GM21367 (cell line): ENCODE results near the gene FOXO3.

Experiments
- ATAC-seq: cut with Tn5 transposase; IDR thresholded peaks from one replicate; pipeline ENCODE4 v1.9.1; 2021; ENCODE audit not compliant: unreplicated experiment

FOXO3 gene

DNA sequence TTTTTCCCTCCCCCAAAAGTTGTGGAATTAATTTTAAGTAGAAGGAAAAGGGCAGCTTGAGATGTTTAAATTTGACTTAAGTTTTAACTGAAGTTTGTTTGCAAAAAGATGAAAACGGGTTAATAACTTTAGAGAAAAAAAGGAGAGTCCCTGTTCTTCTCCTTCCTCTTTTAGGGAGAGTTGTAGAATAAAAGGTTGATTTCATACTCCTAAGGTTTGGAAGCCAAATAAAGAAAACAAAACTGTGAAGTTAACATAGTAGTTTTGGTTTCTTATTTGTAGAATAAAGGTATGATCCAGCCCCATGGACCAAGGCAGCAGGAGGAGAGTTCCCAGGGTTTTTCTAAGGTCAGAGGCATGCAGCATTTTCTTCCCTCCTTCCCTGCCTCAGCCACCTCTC, 33.4 kb downstream of the FOXO3 start:
- ATAC-seq: no peak

DNA sequence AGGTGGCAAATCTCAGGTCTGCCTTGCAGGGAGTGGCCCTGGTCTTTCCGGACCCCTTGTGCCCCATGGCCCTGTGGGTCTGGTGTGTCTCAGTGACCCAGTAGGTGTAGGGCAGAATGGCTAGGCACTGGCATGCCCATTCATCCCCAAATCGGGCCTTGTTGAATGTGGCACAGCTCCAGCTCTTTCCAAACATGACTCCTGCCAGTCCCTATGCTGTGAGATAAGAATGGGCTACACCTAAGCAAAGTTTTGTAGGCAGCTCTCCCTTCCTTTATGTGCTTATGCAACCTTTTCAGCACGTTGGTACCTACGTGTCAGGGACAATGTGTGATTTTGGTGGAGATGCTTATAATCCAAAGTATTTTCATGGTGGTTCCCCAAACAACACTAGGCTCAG, 33.9 kb downstream of the FOXO3 start:
- no peak for ATAC-seq

DNA sequence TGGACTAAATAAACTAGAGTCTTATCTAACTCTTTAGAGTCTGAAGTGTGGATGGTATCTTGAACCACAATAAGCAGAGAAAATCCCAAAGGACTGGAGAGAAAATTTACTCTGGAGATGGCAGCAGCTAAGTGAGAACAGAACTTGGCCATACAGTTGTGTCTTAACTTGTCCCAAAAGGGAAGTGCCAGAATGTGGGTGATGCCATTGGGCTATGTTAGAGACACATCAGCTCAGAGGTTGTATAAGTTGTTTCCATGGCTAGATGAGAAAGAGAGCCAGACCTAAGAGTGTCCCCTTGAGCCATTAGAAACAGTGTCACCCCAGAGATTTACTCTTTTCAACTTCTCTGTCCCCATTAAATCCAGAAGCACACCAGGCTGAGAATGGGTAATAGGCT, 36.2 kb downstream of the FOXO3 start:
- ATAC-seq: no peak

DNA sequence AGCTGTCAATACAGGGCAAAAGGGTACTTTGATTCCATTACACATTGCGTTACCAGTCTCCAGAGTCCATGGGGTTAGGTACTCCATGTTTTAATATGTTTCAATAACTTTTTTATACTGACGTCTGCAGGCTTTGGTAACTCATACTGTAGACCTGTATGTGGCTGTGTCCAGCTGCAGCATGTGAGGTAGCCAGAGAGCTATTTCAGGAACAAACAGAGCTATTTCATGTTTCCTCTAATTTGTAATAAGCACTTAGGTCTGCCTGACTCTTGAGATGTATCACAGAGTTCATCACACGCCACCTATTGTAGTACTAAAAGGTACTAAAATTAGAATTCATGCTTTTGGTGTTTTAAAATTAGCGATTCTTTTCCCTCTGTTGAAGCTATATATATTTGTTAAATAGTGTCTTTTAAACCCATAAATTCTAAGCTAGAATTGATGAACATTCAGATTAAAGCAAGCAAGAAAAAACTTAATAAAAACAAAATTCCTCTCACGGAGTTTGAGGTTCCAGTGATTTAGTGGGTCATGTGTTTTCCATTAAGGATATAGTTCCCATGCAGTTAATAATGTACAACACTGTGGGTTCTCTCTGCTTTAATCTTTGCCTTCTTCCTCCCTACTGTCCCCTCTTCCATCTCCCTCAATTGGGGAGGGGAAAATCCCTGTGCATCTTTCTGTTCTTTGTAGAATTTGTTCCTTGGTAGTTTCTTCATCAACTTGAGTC, 37.0 kb downstream of the FOXO3 start:
- no peak for ATAC-seq

DNA sequence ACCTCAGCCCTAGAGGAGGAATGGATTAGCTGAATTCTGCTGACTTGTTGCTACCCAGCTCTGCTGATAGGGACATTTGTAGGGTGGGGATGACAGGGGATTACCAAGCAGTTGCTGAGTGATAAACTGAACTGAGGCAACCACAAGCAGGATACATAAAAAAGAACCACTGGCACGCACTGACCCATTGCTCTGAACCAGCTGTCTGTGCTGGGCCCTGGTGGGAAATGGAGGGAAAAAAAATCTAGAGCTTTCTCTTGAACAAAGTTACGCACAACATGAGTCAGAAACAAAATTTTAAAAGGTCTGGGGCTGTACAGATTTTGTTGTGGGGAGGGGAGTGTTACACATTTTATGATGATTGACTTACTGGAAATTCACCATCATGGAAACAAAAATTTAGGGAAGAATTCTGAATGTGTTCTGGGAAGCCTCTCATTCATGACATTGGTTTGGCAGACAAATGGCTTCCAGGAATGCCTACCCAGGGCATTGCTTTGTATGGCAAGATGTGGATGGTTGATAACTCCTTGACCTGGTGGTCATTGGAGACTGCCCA, 37.7 kb downstream of the FOXO3 start:
- peak; percentile 58 for ATAC-seq

DNA sequence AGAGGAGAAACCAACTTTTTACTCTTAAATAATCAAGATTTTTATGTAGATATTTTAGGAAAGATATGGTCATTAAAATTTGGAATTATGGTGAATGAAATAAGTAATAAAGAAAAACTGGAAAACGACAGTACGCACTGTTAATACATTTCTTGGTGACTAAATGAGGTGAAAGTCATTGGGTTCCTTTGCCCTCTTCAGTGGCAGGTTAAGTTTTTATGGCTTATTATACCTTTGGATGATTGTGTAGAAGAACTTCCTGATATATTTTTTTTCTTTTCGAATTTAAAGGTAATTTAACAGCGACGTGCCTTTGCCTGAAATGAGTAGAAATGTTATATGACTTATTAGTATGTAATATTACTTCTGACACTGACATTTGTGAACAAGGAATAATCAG, 43.4 kb downstream of the FOXO3 start:
- no peak for ATAC-seq

DNA sequence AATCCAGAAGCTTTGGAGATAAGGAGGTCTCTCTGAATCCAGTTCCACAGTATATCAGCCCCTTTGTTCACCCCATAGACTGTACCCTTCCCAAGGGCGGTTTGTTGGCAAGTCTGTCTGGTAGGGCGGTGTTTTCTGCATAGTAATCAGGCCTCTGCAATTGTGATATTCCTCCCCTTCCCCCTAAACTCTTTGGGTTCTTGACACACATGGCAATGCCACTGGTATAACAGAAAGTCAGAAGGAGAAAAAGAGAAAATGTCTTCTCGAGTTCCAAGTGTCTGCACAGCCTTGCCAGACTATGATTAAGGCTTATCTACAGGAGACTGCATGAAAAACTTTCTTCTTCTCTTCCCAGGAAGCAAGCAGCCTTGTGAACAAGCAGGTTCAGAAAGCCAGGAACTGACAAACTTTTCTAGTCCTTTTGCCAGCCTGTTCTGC, 45.6 kb downstream of the FOXO3 start:
- no peak for ATAC-seq

DNA sequence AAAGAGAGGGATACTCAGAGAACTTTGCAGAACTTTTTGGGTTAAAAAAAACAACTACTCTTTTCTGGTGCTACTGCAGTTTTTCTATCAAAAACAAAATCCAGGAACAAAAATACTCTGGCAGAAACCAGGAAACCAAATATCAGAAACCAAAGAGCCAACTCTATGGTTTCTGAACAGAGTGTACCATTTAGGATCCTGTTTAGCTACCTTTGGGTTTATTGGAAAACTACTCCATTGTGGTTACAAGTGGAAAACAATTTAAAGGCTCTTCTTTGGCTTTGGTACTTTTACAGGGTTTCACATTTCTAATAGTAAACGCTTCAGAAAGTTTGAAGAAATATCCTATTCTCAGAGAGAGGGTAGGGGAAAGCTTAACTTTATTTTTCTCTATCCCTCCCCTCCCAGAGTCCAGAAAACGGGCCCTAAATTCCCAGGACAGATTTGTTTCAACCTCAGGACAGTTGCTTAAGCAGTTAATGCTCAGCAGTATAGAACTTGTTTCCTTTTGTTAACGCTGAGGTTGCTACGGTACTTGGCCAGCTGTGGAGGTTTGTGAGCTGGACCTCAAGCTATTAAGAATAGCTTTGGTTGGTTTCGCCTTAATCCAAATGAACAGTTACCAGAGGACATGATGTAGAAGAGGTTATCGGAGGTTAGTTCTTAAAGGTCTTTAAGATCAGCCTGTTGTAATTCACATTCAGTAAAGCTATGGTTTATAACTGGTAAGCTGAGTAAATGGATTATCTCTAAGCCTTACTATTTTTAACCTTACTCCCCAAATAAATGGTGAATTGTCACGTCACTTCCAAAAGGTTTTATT, 47.9 kb downstream of the FOXO3 start:
- ATAC-seq: no peak

DNA sequence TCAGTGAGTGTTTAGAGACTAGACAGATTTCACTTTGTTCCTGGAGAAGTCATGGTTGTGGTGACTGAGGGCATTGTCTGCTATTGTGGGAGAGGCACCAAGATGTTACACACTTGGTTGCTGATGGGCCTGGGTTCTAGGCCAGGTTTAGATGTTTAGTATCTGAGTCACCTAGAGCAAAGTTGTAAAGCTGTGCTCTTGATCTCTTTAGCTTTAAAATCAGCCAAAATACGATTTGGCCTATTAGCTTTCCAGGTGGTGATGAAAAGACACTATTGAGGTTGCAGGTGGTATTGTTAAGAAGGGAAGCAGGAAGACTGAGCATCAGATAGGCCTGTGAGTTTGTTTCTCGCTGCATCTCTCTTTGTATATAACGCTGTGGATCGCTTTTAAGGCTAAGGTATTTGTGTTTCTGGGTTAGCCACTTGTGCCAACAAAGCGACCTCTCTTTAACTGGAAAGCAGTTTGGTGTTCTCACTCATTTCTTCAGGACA, 48.6 kb downstream of the FOXO3 start:
- ATAC-seq: no peak

DNA sequence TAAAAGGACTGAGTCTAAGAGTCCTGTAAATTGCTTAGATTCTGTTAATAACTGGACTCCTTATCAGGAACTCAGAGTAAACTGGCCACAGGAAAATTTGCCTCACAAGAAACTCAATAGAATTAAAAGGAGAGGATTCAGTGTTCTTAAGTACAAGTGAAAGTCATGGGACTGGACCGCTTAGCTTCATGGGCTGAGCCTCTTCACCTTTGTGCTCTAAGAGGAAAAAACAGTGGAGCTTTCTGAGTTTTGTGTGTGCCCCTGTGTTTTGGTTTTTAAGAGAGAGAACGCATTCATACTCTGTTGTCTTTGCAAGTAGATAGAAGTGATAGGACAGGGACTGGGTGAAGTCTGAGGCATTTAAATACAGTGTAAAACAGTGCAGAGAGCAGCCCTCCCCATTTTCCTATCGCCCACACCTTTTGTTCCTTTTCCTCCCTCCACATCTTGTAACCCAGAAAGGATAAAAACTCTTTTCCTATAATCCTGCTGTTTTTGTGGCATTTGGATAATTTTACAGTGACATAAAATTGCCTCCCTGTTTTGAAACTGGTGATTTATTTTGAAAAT, 49.6 kb downstream of the FOXO3 start:
- no peak for ATAC-seq

DNA sequence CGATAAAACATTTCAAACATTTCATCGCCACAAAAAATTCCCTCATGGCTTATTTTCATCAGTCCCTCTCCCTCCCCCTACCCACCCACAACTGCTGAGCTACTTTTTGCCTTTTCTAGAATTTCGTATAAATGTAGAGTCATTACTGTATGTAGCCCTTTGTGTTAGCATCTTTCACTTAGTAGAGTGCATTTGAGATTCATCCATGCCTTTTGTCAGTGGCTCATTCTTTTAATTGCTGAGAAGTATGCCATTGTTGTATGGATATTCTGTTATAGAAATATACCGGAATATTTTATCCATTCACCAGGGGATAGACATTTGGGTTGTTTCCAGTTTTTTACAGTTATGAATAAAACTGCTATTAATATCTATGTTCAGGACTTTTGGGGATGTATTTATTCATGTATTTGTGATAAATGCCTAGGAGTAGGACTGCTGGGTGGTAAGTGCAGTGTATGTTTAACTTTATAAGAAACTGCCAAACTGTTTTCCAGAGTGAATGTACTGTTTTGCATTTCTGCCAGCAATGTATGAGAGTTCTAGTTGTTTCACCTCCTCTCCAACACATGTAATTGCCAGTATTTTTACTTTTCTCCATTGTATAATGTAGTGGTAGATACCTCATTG, 50.4 kb downstream of the FOXO3 start:
- no peak for ATAC-seq

DNA sequence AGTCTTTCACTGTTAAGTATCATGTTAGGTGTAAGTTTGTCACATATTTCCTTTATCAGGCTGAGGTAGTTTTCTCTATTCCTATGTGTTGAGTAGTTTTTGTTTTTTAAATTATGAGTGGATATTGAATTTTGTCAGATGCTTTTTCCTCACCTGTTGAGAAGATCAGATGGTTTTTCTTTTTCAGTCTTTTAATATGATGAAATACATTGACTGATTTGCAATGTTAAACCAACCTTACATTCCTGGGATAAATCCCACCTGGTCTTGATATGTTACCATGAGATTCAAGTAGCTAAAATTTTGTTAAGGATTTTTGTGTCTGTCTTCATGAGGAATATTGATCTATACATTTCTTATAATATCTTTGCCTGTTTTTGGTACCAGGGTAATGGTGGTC, 52.1 kb downstream of the FOXO3 start:
- no peak for ATAC-seq

DNA sequence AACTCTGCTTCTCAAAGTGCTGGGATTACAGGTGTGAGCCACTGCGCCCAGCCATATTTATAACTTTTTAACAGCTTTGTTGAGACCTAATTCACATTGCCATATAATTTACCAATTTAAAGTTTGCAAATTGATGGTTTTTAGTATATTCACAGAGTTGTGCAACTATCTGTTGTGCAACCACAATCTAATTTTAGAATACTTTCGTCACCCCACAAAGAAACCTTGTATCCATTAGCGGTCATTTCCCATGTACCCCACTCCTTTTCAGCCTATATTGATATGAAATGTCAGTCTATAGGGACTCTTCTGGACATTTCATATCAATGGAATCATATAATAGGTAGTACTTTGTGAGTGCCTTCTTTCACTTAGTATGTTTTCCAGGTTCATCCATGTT, 55.8 kb downstream of the FOXO3 start:
- no peak for ATAC-seq

DNA sequence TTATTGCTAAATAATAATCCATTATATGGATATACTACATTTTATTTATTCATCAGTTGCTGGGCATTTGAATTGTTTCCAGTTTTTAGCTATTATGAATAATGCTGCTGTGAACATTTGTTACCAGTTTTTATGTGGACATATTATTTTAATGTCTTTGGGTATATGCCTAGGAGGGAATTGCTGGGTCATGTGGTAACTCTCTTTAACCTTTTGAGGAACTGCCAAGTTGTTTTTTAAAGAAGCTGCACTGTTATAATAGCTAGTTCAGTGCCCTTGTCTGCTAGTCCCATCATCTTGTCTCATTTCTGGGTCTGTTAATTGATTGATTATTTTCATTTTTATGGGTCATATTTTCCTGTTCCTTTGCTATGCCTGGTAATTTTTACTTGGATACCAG, 56.3 kb downstream of the FOXO3 start:
- ATAC-seq: no peak

DNA sequence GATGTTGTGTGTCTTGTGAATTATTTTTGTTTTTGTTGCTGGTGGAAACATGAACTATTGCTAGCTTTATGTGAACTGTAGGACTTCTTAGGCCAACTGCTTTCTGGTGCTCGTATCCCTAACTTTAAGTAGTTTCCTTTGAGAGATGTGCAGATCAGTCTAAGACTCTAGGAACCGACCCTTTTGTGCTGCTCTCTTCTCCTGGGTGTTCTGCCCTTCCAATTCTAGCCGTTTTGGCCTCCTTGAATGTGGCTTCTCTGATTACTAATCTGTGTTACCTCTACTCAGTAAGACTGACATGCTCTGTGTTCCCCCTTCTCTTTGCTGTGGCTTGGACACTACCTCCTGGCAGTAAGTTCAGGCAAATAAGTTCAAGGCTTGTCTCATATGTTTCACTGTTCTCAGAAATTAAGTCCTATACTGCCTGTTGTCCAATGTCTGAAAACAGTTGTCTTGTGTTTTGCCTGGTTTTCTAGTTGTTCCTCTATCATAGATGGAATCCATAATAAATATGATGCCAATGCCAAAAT, 58.0 kb downstream of the FOXO3 start:
- no peak for ATAC-seq

DNA sequence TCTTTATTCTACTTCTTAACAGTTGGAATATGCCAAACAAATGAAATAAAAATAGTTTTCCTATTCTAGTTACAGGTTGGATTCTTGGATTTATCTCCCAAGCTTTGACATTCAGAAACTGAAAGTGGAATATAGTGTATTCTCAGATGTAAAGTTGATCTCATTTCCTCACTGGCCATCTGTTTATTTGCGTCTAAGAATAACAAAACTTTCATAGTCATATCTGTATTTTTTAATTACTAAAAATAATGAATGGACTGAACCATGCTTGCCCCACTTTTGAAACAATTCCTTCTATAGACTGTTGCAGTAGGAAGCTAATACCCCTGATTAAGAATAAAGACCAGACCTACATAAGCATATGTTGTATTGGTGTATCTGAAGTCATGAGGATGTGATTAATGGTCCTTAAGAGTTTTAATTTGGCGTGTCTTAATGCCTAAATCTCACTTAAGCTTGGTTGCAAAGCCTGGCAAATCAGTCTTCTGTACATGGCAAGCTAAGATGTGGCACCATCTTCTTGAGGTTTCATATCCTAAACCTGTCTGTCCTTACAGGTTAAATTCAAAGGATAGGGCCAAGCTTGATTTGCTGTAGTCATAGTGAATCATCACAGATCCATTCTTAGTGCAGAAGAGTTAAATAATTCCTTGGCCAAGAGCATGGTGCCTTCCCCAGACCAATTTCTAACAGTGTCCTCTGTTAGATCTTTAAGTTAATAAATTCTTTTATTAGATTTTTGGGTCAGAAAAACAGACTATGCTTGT, 58.9 kb downstream of the FOXO3 start:
- ATAC-seq: no peak

DNA sequence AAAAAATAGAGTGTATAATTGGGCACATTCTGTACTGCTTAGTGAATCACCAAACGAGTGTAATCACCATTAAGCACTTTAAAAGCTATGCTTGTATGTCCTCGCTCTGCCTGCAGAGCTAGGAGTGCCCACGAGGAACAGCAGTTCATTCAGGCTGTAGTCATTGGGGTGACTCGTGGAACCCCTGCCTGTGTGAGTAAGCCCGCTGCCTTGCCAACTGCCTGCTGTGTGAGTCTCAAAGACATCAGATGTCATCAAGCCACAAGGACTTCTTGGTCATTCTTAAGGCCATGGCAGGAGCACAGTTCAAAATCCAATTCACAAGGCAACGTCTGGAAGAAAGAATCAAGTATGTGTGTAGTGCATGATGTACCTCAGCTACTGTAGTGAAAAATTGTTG, 60.4 kb downstream of the FOXO3 start:
- no peak for ATAC-seq

DNA sequence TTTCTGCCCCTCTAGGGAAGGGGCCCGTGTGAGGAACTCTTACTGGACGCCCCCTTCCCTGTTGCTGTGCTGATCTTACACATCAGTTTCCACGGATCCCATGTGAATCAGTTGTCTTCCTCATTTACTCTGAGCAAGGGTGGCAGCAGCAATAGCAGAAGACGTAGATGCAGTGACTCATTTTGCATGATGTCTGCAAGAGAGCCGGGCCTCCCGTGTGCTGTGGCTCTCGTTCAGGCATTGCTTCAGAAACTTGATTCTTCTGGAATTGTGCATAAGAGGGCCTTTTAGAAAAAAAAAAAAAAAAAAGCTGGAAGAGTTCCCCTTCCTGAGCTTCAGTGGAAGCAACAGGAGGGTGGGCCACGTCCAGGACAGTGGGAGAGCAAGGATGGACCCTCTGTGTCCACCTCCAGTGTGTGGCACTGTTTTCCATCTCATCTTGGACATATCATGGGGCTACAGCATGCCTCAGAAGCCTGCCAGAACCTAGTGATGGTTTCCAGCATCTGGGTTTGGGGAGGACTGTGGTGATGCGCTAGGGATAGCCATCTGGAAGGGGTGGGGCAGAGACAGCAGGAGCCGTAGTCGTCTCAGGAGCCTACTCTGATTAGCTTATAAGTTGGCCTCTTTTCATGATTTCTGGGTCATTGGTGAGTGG, 62.1 kb downstream of the FOXO3 start:
- ATAC-seq: no peak

DNA sequence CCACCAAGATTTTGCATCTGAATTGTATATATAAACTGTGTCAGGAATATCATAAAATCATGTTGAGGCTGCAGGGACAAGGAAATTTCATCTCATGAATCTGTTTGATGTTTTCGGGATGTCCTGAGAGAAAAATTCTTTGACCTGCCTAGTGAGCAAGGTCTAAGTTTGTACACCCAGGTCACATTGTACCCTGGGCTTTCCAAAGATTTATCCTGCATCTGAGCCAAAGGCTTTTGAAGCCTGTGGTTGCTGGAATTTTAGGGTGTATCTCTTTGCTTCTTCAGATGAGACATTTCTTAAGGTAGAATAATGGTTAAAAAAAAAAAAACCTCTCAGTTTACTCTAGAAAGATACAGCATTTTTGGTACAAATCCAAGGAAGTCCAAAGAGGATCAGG, 63.3 kb downstream of the FOXO3 start:
- no peak for ATAC-seq

DNA sequence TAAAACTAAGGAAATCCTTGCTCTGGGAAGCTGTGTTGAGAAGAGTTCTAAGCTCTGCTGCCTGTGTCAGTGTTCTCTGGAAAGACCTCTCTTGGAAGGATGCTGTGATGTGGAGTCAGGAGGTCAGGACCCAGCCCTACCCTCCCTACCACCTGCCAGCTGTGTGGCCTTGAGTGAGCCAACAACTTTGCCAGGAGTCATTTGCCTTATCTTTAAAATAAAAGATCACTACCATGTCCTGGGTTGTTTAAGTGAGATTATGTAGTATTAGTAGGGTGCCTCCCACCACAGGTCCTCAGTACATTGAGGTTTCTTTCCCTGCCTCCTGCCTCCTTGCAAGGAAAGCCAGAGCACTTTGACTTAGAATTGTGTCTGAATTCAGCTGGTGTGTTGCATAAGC, 64.9 kb downstream of the FOXO3 start:
- no peak for ATAC-seq
